Astrocyte of the cerebellum (primary cell): Measurements from ENCODE around the gene PLXNC1.

Source experiments
- DNase-seq: peaks from one replicate; pipeline ENCODE4 v3.0.0-alpha.2; 2011; ENCODE audit warnings: low read depth
- H3K4me3 ChIP-seq: 2 replicates; pipeline ENCODE4 v1.5.1; 2011; ENCODE audit warnings: mild to moderate bottlenecking, low read depth, low read length, moderate library complexity
- in situ Hi-C: cut with HindIII; loops from 2 replicates; pipeline ENCODE4 v1.10.0; 2017; ENCODE audit warnings: low sequenced_read_pairs
- TF ChIP-seq, protein P1 (sequence below): IDR thresholded peaks from 2 replicates; pipeline ENCODE4 v1.5.1; 2012; ENCODE audit warnings: low read length, low read depth, moderate library complexity, mild to moderate bottlenecking; ENCODE audit errors: missing control alignments

PLXNC1 gene

DNA sequence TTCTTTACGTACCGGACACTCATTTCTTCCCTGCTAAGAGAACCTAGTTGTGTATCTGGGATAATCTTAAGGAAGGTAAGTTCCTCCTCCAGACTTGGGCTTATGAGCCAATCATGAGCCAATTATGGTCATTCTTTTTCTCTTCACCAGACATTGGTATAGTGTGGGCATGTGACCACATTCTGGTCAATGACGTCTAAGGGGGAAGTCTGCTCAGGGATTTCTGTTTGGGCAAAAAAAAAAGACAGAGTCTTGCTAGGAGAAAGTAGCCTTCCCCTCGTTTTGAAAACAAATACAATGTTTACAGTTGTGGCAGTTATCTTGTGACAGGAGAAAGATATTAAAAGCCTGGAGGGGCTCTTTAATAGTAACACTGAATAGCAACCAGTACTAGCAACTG, 20.1 kb upstream of the PLXNC1 start:
- TF ChIP-seq, protein P1, sequence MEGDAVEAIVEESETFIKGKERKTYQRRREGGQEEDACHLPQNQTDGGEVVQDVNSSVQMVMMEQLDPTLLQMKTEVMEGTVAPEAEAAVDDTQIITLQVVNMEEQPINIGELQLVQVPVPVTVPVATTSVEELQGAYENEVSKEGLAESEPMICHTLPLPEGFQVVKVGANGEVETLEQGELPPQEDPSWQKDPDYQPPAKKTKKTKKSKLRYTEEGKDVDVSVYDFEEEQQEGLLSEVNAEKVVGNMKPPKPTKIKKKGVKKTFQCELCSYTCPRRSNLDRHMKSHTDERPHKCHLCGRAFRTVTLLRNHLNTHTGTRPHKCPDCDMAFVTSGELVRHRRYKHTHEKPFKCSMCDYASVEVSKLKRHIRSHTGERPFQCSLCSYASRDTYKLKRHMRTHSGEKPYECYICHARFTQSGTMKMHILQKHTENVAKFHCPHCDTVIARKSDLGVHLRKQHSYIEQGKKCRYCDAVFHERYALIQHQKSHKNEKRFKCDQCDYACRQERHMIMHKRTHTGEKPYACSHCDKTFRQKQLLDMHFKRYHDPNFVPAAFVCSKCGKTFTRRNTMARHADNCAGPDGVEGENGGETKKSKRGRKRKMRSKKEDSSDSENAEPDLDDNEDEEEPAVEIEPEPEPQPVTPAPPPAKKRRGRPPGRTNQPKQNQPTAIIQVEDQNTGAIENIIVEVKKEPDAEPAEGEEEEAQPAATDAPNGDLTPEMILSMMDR: no peak
- no peak overlapping the region for H3K4me3 ChIP-seq
- in situ Hi-C loops: loop anchor here (25.0 kb wide), 2 partner anchors 309 to 384 kb away; no protein-coding TSS in a partner anchor
- DNase-seq: no peak

DNA sequence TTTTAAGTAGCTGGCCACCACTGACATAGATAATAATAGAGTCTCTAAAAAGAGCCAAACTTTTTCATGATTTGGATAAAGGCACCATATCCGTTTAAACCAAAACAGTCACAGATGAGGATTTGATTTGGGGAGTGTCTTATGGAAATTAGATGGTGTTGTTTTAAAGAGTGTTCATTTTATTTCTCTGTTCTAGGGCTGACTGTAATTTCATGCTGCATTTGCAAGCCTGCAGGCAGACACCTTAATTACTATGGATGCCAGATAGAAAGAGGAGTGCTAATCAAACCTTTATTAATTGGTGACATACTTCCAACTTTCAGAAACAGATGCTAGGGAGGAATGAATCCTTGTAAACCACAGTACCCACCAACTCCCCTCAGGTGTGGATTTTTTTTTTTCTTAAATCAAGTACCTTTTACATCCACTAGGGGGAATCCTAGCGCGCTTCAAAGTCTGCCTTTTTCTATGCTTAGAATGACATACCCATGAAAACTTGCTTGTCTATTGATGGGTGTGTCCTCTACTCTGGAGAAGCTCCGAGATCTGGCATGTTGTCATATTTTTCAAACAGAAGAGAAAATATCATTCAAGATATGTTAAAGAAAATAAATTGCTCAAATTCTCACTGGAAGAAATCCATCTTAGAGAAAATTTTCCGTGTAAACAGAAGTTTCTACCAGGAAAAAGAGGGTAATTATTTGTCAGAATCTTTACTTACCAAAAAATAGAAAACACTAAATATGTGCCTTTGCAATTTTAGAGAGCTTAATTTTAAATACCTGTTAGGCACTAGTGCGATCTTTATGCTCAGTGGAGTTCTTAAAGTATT, 14.2 kb upstream of the PLXNC1 start:
- in situ Hi-C loops: loop anchor here (25.0 kb wide), 2 partner anchors 303 to 378 kb away; no protein-coding TSS in a partner anchor
- TF ChIP-seq, protein P1: peak; percentile 73
- H3K4me3 ChIP-seq: no peak overlapping the region
- DNase-seq: peak; percentile 38

DNA sequence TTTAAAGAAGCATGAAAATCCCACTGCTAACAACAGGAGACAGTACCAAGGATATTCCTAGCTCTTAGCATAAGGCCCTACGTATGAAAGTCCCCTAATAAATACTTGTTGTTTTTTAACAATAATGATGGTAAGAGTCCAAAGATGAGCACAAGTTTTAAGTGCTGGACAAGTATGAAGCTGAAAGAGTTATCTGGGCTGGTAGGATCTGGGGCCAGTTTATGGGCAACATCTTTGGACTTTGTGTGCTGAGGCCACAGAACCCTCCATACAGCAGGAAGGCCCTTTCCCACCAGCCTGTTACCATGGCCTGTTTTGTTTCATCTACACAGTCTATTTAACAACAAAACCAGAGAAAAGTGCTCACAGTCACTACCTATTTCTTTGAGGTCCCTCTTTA, 12.5 kb upstream of the PLXNC1 start:
- in situ Hi-C loops: loop anchor here (25.0 kb wide), 2 partner anchors 301 to 376 kb away; no protein-coding TSS in a partner anchor
- no peak for DNase-seq
- TF ChIP-seq, protein P1: no peak
- H3K4me3 ChIP-seq: no peak overlapping the region

DNA sequence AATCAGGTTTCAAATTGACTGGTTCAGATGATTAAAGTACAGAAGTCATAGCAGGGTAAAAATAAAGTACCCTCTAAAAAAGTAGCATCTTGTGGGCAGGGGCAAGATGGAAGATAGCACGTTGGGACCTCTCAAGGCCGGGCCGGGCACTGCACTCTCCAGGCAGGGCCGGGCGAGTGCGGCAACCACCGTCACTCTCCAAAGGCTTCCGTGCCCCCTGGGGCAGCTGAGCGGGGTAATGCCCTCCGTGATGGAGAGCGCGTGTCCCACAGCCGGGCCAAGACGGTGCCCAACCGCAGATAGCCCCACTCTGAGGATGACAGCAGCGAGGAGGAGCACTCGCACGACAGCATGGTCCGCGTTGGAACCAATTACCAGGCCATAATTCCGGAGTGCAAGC, 8.6 kb upstream of the PLXNC1 start:
- in situ Hi-C loops: loop anchor here (25.0 kb wide), 2 partner anchors 297 to 372 kb away; no protein-coding TSS in a partner anchor
- no peak for DNase-seq
- TF ChIP-seq, protein P1: no peak
- H3K4me3 ChIP-seq: no peak overlapping the region

DNA sequence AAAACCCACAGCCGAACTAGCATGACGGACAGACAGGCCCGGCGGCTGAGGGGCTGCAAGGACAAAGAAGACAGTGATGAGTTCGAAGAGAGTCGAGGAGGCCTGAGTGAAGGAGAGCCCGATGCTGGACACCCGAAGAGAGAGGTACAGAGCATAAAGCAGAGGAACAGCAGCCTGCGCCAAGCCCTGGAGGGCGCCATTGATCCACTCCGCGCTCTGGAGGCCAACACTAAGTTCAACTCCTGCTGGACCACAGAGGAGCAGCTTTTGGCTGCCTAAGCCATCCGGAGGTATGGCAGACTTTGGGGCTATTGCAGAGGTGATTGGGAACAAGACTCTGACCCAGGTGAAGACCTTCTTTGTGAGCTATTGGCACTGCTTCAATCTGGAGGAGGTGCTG, 7.8 kb upstream of the PLXNC1 start:
- in situ Hi-C loops: loop anchor here (25.0 kb wide), 2 partner anchors 297 to 372 kb away; no protein-coding TSS in a partner anchor
- H3K4me3 ChIP-seq: no peak overlapping the region
- DNase-seq: no peak
- TF ChIP-seq, protein P1: peak; percentile 23

DNA sequence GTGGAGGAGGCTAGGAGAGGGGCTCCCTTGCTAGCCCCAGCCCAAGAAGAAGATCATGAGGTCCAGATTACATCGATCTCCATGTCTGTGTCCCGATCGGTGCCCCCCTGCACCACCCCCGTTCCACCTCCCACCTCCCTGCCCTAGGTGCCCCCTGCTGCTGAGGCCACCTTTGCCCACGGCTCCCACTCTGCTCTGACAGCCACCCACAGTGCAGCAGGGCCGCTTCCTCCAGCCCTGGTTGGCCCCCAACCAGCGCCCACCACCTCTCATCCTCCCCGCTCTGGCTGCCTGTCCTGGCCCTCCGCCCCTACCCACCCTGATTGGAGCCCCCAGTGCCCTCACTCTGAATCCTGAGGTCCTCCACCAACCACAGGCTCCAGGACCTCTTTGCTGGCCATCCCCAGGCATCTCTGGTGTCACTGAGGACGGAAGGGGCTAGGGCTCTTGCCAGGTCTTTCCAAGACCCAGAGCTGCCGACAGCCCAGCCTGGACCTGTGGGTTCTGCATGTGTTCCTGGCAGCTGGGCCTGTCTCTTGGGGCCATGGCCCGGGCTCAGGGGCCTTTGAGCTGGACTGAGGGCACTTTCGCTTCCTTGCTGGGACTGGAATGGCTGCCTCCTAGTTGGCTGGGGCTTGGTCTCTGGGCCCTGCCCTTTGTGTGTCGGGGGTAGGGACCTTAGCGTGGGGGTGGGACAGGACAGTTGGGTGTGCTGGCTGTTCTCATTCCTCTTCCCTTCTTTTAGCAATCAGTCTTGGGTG, 7.2 kb upstream of the PLXNC1 start:
- in situ Hi-C loops: loop anchor here (25.0 kb wide), 2 partner anchors 296 to 371 kb away; no protein-coding TSS in a partner anchor
- TF ChIP-seq, protein P1: no peak
- DNase-seq: no peak
- no peak overlapping the region for H3K4me3 ChIP-seq
